GM12892 (cell line): ENCODE measurements around the gene KRT37.

Experiments used
- POLR2A ChIP-seq: IDR thresholded peaks from 2 replicates; pipeline ENCODE4 v1.6.1; 2011; ENCODE audit warnings: low read depth, low read length, control low read depth
- POLR2AphosphoS5 ChIP-seq: IDR thresholded peaks from 2 replicates; pipeline ENCODE4 v1.6.1; 2011; ENCODE audit warnings: low read depth, low read length, control low read depth
- TAF1 ChIP-seq: IDR thresholded peaks from 2 replicates; pipeline ENCODE4 v1.6.1; 2011; ENCODE audit warnings: low read depth, mild to moderate bottlenecking, control low read depth, low read length, borderline replicate concordance

- no peak for TF ChIP-seq POLR2A
- no peak for TF ChIP-seq POLR2AphosphoS5
- no peak for TF ChIP-seq TAF1
Observed at GRCh38 chr17:41437769-41438168, 13.4 kb upstream of the KRT37 start.
